ENCODE measurements around the gene SERF2.
"Not testable (repeated sequence)": the region's sequence is repeated elsewhere in the genome, so short reads cannot be mapped to it uniquely, and the experiment has no call there.

The SERF2 gene

DNA sequence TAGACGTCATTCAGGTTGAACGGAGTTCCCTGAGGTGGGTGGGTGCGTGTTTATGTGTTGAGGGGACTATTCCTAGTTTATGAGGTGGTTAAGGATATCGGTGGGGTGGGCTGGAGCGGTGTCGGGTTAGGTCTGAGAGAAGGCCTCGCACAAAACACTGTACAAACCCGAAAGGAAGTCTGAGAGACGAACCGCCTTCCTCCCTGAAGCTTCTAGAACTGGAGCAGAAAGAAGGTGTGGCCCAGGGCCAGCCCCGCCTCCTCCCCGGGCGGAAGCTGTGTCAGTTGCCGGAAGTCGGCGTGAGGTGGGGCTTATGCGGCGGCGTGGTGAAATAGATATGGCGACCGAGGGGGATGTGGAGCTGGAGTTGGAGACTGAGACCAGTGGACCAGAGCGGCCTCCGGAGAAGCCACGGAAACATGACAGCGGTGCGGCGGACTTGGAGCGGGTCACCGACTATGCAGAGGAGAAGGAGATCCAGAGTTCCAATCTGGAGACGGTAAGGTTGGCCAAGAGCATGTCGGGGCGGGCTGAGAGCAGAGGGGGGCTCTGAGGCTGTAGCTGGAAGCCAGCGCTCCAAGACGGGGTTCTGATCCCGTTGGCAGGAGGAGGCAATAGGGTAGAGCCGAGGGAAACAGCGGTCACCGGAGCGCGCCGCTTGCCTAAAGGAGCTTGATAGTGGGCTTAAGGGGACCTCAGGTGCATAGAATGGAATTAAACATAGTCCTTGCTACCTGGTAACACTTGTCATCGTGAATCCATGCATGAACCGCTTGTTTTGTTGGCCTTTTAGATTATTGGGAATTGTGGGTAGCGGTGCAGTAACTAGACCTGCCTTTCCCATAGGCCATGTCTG is 8.4 kb downstream of the SERF2 start, which contains the start of gene HYPK:
TSS of gene HYPK (plus strand) at position 314 of the 856 bp plus-strand sequence. CDS start at position 338, 24 bp downstream.
- peaks cover 10% of the 10 kb centered on the region; the same call in 1 of the 2 replicates for H3K36me3 ChIP-seq (ENCODE audit: low read length)
- H3F3A ChIP-seq (ENCODE audit: insufficient read depth): peaks cover 81% of the 10 kb centered on the region
- H3K79me2 ChIP-seq (ENCODE audit: insufficient read depth, low read length): peaks cover 17% of the 10 kb centered on the region
- no peaks in the 10 kb centered on the region for H3K27me3 ChIP-seq (ENCODE audit: low read length)
- H3K4me3 ChIP-seq (ENCODE audit: insufficient read depth, low read length, poor library complexity, severe bottlenecking): peak within 1 kb of the TSS; percentile 82
- peak within 1 kb of the TSS; percentile 96 for H3K27ac ChIP-seq (ENCODE audit: low read depth, low read length)
- H3K9ac ChIP-seq (ENCODE audit: low read length): peak within 1 kb of the TSS; percentile 92
- no peak within 1 kb of the TSS for H2AFZ ChIP-seq (ENCODE audit: low read depth, low read length, severe bottlenecking)
- H3K9me2 ChIP-seq (replicated peaks; ENCODE audit: insufficient read depth, low read length): no peaks in the 10 kb centered on the region
- no peaks in the 10 kb centered on the region for H4K20me1 ChIP-seq (ENCODE audit: low read depth, low read length)
- no peaks in the 10 kb centered on the region for H3K9me3 ChIP-seq (ENCODE audit: insufficient read depth, low read length)
- TF ChIP-seq, protein P1, sequence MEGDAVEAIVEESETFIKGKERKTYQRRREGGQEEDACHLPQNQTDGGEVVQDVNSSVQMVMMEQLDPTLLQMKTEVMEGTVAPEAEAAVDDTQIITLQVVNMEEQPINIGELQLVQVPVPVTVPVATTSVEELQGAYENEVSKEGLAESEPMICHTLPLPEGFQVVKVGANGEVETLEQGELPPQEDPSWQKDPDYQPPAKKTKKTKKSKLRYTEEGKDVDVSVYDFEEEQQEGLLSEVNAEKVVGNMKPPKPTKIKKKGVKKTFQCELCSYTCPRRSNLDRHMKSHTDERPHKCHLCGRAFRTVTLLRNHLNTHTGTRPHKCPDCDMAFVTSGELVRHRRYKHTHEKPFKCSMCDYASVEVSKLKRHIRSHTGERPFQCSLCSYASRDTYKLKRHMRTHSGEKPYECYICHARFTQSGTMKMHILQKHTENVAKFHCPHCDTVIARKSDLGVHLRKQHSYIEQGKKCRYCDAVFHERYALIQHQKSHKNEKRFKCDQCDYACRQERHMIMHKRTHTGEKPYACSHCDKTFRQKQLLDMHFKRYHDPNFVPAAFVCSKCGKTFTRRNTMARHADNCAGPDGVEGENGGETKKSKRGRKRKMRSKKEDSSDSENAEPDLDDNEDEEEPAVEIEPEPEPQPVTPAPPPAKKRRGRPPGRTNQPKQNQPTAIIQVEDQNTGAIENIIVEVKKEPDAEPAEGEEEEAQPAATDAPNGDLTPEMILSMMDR (IDR thresholded peaks at IDR 0.05; ENCODE audit: insufficient read depth, low read length, poor library complexity, severe bottlenecking): no peak
- TF ChIP-seq EZH2phosphoT487 (conservative IDR thresholded peaks at IDR 0.05; ENCODE audit: low read length): no peak
- H3K4me2 ChIP-seq (ENCODE audit: low read depth, low read length, poor library complexity, severe bottlenecking): peak within 1 kb of the TSS; percentile 96

DNA sequence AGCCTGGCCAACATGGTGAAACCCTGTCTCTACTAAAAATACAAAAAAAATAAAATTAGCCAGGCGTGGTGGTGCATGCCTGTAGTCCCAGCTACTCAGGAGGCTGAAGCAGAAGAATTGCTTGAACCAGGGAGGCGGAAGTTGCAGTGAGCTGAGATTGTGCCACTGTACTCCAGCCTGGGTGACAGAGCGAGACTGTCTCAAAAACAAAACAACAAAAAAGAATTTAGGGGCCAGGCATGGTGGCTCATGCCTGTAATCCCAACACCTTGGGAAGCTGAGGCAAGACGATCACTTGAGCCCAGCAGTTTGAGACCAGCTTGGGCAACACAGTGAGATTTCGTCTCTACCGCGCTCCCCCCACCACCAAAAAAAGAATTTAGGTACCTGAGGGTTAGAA is 10.6 kb downstream of the SERF2 start:
- Histone ChIP-seq H3K27ac (ENCODE audit: low read depth, low read length) (peak overlapping the region; percentile 96), H3K79me2 (ENCODE audit: insufficient read depth, low read length) (peaks cover 17% of the 10 kb centered on the region), H3K36me3 (ENCODE audit: low read length) (peaks cover 12% of the 10 kb centered on the region), H3F3A (ENCODE audit: insufficient read depth) (peaks cover 71% of the 10 kb centered on the region), H3K4me2 (ENCODE audit: low read depth, low read length, poor library complexity, severe bottlenecking) (peak overlapping the region; percentile 10)
- not testable (repeated sequence) for H3K9me2 ChIP-seq (replicated peaks; ENCODE audit: insufficient read depth, low read length); H2AFZ ChIP-seq (ENCODE audit: low read depth, low read length, severe bottlenecking); H3K4me3 ChIP-seq (ENCODE audit: insufficient read depth, low read length, poor library complexity, severe bottlenecking); H4K20me1 ChIP-seq (ENCODE audit: low read depth, low read length); H3K9ac ChIP-seq (ENCODE audit: low read length); H3K27me3 ChIP-seq (ENCODE audit: low read length); H3K9me3 ChIP-seq (ENCODE audit: insufficient read depth, low read length)

DNA sequence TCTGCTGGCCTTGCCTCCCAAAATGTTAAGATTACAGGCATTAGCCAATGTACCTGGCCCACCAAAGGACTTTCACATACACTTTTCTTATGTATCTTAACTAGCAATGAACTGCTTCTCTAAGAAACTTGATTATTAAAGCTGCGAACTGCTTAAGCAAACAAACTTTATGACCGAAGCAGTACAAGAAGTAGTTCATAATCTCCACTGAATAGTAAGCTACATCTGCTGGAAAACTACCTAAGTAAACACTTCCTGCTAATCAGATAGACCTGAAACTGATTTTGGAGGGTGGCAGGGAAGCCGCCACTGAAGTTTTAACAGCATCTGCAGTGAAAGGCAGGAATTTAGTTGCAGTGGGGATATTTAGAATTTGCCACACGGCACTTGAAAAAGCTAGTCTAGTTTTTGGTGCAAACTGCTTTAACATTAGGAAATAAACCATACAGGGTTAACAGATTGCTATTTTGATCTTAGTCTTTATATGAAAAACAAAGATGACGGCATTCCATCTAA is 16.4 kb downstream of the SERF2 start:
- Histone ChIP-seq H3K9me2 (replicated peaks; ENCODE audit: insufficient read depth, low read length) (no peaks in the 10 kb centered on the region), H3K27ac (ENCODE audit: low read depth, low read length) (peak overlapping the region; percentile 99), H3K4me3 (ENCODE audit: insufficient read depth, low read length, poor library complexity, severe bottlenecking) (peak overlapping the region; percentile 34), H3K36me3 (ENCODE audit: low read length) (peaks cover 29% of the 10 kb centered on the region), H3F3A (ENCODE audit: insufficient read depth) (peaks cover 61% of the 10 kb centered on the region), H3K27me3 (ENCODE audit: low read length) (no peaks in the 10 kb centered on the region), H2AFZ (ENCODE audit: low read depth, low read length, severe bottlenecking) (no peak overlapping the region), H3K79me2 (ENCODE audit: insufficient read depth, low read length) (0 out of 2 replicates have a peak, but pooled peaks cover 3% of the 10 kb centered on the region), H3K9me3 (ENCODE audit: insufficient read depth, low read length) (no peaks in the 10 kb centered on the region), H4K20me1 (ENCODE audit: low read depth, low read length) (no peaks in the 10 kb centered on the region), H3K4me2 (ENCODE audit: low read depth, low read length, poor library complexity, severe bottlenecking) (peak overlapping the region; percentile 83), H3K9ac (ENCODE audit: low read length) (peak overlapping the region; percentile 57)
- TF ChIP-seq, protein P1 (IDR thresholded peaks at IDR 0.05; ENCODE audit: insufficient read depth, low read length, poor library complexity, severe bottlenecking): no peak
- no peak for TF ChIP-seq EZH2phosphoT487 (conservative IDR thresholded peaks at IDR 0.05; ENCODE audit: low read length)

Measured in SU-DHL-6 (cell line).